HepG2 (cell line): ENCODE data around the gene ESYT1. TPM values are rescaled to one million over a fixed set of nuclear protein-coding genes. Genes with fewer than 3 reads are reported as not detected.
A peak's percentile ranks its signal among the peaks of the same experiment; 100 is the strongest.

ENCODE experiments used
- ATF2 ChIP-seq: sonication (generic); formaldehyde crosslinking; IDR thresholded peaks from 2 replicates; pipeline ENCODE4 v1.4.0; 2020; ENCODE audit warnings: missing genetic modification reagents
- CC2D1A ChIP-seq: sonication (generic); formaldehyde crosslinking; IDR thresholded peaks from 2 replicates; pipeline ENCODE4 v1.8.1; 2023; ENCODE audit warnings: mild to moderate bottlenecking, missing genetic modification reagents
- CENPBD1 ChIP-seq: sonication (generic); formaldehyde crosslinking; IDR thresholded peaks from 2 replicates; pipeline ENCODE4 v1.8.0; 2022; ENCODE audit warnings: missing genetic modification reagents, low read depth, mild to moderate bottlenecking, borderline replicate concordance
- HNRNPK ChIP-seq: fragments of 200-400 bp; formaldehyde crosslinking; IDR thresholded peaks from 2 replicates; pipeline ENCODE4 v1.6.1; 2018; ENCODE audit warnings: low read length, low read depth, moderate library complexity, mild to moderate bottlenecking; ENCODE audit not compliant: poor library complexity, severe bottlenecking
- JARID2 ChIP-seq: sonication (generic); formaldehyde crosslinking; IDR thresholded peaks from 2 replicates; pipeline ENCODE4 v1.8.1; 2023; ENCODE audit warnings: missing genetic modification reagents, inconsistent platforms; ENCODE audit not compliant: insufficient replicate concordance
- KIAA2018 ChIP-seq: sonication (generic); formaldehyde crosslinking; IDR thresholded peaks from 2 replicates; pipeline ENCODE4 v1.5.0; 2020; ENCODE audit warnings: mild to moderate bottlenecking, missing genetic modification reagents, borderline replicate concordance
- MED8 ChIP-seq: sonication (generic); formaldehyde crosslinking; IDR thresholded peaks from 2 replicates; pipeline ENCODE4 v1.8.1; 2023; ENCODE audit warnings: mild to moderate bottlenecking, missing genetic modification reagents; ENCODE audit not compliant: insufficient replicate concordance
- TRAFD1 ChIP-seq: sonication (generic); formaldehyde crosslinking; IDR thresholded peaks from 2 replicates; pipeline ENCODE4 v1.5.1; 2020; ENCODE audit warnings: missing genetic modification reagents, mild to moderate bottlenecking, borderline replicate concordance
- ZNF317 ChIP-seq: sonication (generic); formaldehyde crosslinking; IDR thresholded peaks from 2 replicates; pipeline ENCODE4 v1.5.0; 2020; ENCODE audit warnings: mild to moderate bottlenecking, missing genetic modification reagents
- ZNF34 ChIP-seq: sonication (generic); formaldehyde crosslinking; IDR thresholded peaks from 2 replicates; pipeline ENCODE4 v1.4.0; 2020; ENCODE audit warnings: mild to moderate bottlenecking, missing genetic modification reagents, borderline replicate concordance
- ZNF558 ChIP-seq: sonication (generic); formaldehyde crosslinking; IDR thresholded peaks from 2 replicates; pipeline ENCODE4 v1.9.0; 2022; ENCODE audit warnings: mild to moderate bottlenecking, missing genetic modification reagents, borderline replicate concordance
- ZSCAN21 ChIP-seq: sonication (generic); formaldehyde crosslinking; IDR thresholded peaks from 2 replicates; pipeline ENCODE4 v1.8.0; 2022; ENCODE audit warnings: mild to moderate bottlenecking, missing genetic modification reagents, moderate library complexity, borderline replicate concordance
- ZUFSP ChIP-seq: sonication (generic); formaldehyde crosslinking; IDR thresholded peaks from 2 replicates; pipeline ENCODE4 v1.9.0; 2021; ENCODE audit warnings: missing genetic modification reagents, mild to moderate bottlenecking, borderline replicate concordance
- polyA plus RNA-seq, 8 experiments: library from polyadenylated mRNA; depleted of rRNA in 3 of 8; stranded (reverse) in 7 of 8; unstranded in 1 of 8; fragments of >200 nt; fragmentation: Illumina TruSeq in 4 of 8; extraction: Trizol in 4 of 8; gene quantifications; 2 replicates each; pipeline versions ENCODE4 v1.2.1 to v1.2.3, GENCODE V29; 2011 to 2016; ENCODE audit warnings: low read depth in 4 of 8, missing spikeins in 1 of 8, mixed read lengths in 1 of 8; ENCODE audit not compliant: insufficient read depth in 1 of 8
- total RNA-seq, 5 experiments: library from RNA; depleted of rRNA; stranded (reverse); fragments of >200 nt; fragmentation: Illumina TruSeq; extraction: Trizol; gene quantifications; 2 replicates each; pipeline ENCODE4 v1.2.3, GENCODE V29; 2016; ENCODE audit warnings: low read depth in 1 of 5

The ESYT1 gene
- total and polyA plus RNA-seq, 2 of the 13 experiments (the other 11 are each of a cell fraction or from before 2014, with no cell fraction given) = 66.9 to 71.0 TPM

GRCh38 chr12:56078931-56079722 is 48.9 kb upstream of the ESYT1 start (continued):
- TF ChIP-seq KIAA2018 (no peak), CC2D1A (CRISPR knock-in tag) (no peak), CENPBD1 (CRISPR knock-in tag) (no peak), ATF2 (CRISPR knock-in tag) (peak; percentile 57; the same call in 1 of the 2 replicates), ZNF558 (CRISPR knock-in tag) (0 out of 2 replicates have a peak, but pooled peaks have one; percentile 36), ZSCAN21 (CRISPR knock-in tag) (peak; percentile 59), JARID2 (CRISPR knock-in tag) (peak; percentile 69), ZNF317 (CRISPR knock-in tag) (no peak; the same call in 1 of the 2 replicates), HNRNPK (peak; percentile 49), MED8 (CRISPR knock-in tag) (no peak), ZNF34 (CRISPR knock-in tag) (no peak), TRAFD1 (0 out of 2 replicates have a peak, but pooled peaks have one; percentile 48), ZUFSP (CRISPR knock-in tag) (no peak)
